HUES48 (cell line): ENCODE measurements around the gene SNX20.

Experiments
- H3K27ac ChIP-seq: one replicate; pipeline ENCODE4 v1.7.0; 2013; ENCODE audit warnings: low read depth, low read length, inconsistent platforms
- H3K27me3 ChIP-seq: 2 replicates; pipeline ENCODE4 v1.6.1; 2013; ENCODE audit warnings: mild to moderate bottlenecking, low read length; ENCODE audit not compliant: control insufficient read depth, insufficient read depth
- H3K36me3 ChIP-seq: 2 replicates; pipeline ENCODE4 v1.6.1; 2013; ENCODE audit warnings: low read length; ENCODE audit not compliant: control insufficient read depth, insufficient read depth
- H3K4me1 ChIP-seq: 2 replicates; pipeline ENCODE4 v1.6.1; 2013; ENCODE audit warnings: mild to moderate bottlenecking, low read length; ENCODE audit not compliant: control insufficient read depth, insufficient read depth
- H3K4me3 ChIP-seq: 2 replicates; pipeline ENCODE4 v1.5.1; 2013; ENCODE audit warnings: mild to moderate bottlenecking, low read depth, low read length
- H3K9ac ChIP-seq: 2 replicates; pipeline ENCODE4 v1.6.1; 2013; ENCODE audit warnings: mild to moderate bottlenecking, low read depth, low read length, moderate library complexity
- H3K9me3 ChIP-seq: 2 replicates; pipeline ENCODE4 v1.6.1; 2013; ENCODE audit warnings: low read length; ENCODE audit not compliant: control insufficient read depth, insufficient read depth

Gene SNX20

DNA sequence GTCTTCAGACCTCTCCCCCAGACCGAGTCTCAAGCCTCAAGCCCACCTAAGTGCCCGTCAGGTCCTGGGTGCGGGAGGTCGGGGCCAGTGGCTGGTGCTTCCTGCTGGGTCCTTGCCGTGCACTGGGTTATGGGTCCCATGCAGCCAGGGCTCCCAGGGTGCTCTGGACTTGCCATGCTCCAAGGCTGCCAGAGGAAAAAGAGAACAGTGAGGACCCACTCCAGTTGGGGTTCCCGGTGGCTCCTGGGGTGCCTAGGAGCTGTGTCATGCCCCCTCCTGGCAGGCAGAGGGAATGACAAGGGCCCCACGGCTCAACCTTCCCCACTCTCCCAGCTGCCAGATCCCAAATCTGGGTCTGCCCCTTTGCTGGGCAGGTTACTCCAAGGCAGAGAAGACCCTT, 3.8 kb downstream of the SNX20 start:
- Histone ChIP-seq H3K4me1 (no peaks in the 10 kb centered on the region), H3K4me3 (no peak overlapping the region), H3K9ac (no peak overlapping the region), H3K9me3 (peaks cover 4% of the 10 kb centered on the region), H3K27me3 (no peaks in the 10 kb centered on the region), H3K27ac (no peak overlapping the region), H3K36me3 (no peaks in the 10 kb centered on the region)

DNA sequence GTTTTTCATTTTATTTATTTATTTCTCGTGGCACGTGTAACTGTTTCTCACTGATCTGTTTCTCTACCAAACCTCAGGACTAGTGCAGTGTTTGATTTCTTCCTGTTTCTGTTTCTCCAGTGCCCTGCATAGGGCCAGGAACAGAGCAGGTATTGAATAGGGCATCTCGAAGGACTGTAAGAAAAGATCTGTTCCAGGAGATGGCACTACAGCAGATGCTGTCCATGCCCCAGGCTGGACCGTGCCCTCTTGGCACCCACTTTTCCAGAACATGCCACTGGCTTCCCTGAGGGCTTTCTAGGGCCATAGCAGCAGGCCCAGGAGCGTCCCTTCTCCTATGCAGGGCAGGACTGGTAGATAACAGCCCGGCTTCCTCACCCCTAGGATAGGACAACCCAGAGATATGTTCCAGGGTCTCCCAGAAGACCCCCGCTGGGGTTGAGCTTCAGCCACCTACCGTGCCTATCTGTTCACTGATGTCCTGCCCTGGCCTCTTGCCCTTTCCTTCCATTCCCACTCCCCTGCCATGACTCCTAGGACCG, 4.4 kb downstream of the SNX20 start:
- Histone ChIP-seq H3K27ac (no peak overlapping the region), H3K36me3 (no peaks in the 10 kb centered on the region), H3K4me3 (no peak overlapping the region), H3K9me3 (peaks cover 10% of the 10 kb centered on the region), H3K27me3 (no peaks in the 10 kb centered on the region), H3K4me1 (no peaks in the 10 kb centered on the region), H3K9ac (no peak overlapping the region)

DNA sequence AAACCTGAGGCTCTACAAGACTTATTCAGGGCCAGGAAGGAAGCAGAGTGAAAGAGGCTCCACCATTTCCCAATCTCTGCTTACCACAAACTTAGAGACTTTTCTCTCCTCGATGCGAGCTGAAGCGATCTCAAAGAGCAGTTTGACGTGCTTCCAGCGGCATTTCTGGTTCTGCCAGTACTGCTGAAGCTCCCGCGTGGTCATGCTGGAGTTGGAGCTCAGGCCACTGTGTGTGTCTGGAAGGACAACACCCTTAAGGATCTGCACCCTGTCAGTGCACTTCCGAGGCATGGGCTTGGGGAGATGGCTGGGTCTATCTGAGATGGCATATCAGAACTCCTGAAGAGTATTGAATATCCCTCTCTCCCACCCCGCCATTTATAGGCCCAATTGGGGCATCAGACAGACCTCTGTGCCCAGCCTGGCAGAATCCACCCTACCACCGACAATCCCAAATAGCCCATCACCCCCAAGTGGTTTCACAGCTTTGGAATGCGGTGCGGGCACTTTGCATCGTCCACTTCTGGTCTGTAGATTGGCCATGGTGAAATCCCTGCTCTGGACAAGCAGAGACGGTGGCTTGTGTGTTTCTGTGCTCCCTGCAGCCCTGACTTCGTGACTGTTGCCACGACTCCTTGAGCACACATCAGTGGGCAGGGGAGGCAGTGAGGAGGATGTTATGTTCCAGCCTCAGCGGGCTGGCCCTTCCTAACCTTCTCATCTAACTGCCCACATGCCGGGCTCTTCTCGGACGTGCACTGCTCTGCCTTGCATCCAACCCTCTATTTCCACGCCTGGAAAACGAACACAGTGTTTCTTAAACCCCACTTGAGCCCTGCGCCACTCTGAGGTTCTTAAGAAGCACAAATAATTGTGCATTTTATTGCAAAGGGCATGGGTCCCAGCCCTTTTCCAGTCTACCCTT, 5.2 kb downstream of the SNX20 start:
- Histone ChIP-seq H3K36me3 (no peaks in the 10 kb centered on the region), H3K27ac (no peak overlapping the region)

DNA sequence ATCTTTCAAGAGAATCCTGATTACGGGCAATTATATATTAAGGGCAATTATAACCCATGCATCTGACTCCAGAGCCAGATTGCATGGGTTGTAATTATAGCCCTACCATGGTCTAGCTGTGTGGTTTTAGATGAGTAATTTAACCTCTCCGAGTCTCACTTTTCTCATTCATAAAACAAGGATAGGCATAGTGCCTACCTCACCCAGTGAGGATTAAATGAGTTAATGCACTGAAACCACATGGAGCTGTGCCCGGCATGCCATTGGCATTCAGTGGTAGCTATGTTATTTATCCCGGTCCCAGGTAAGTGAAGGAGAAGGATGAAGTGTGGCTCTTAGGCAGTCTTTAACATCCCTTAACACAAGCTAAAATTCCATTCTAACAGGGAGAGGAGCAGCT, 6.3 kb downstream of the SNX20 start:
- Histone ChIP-seq H3K36me3 (no peaks in the 10 kb centered on the region), H3K9me3 (peaks cover 16% of the 10 kb centered on the region), H3K4me3 (no peak overlapping the region), H3K4me1 (no peaks in the 10 kb centered on the region), H3K27me3 (no peaks in the 10 kb centered on the region), H3K9ac (no peak overlapping the region), H3K27ac (no peak overlapping the region)

More for the DNA sequence above, 5.2 kb downstream of the SNX20 start:
- no peak overlapping the region for H3K9ac ChIP-seq
- H3K27me3 ChIP-seq, result no peaks in the 10 kb centered on the region
- no peaks in the 10 kb centered on the region for H3K4me1 ChIP-seq
- H3K9me3 ChIP-seq, result peaks cover 16% of the 10 kb centered on the region
- no peak overlapping the region for H3K4me3 ChIP-seq

DNA sequence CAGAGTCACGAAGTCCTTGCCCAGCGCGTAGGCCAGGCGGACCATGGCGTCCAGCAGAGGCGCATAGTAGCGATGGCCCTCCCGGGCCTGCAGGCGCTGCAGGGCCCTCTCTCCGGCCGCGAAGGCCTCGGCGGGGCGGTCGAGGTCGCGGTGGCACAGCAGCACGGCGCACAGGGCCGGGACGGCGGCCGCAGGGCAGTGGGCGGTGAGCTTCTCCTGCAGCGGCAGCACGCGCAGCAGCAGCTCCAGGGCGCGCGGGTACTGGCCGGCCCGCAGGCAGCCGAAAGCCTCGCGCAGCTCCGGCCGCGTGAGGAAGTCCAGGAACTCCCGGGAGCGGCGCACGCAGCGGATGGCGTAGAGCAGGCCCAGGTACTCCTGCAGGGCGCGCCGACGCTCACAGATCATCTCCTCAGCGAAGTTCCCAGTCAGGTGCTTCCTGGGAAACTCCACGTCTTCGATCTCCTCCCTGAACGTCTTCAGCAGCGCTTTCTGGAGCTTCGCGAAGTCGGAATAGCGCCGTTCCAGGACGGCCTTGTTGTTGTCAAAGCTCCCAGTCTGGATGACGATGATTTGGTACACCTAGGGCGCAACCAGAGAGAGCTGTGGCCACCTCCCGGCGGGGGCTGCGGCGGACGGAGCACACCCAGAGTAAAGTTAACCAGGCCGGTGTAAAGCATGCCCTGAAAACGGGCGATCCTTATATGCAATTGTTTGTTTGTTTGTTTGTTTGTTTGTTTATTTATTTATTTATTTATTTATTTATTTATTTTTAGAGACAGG, 7.4 kb downstream of the SNX20 start:
- Histone ChIP-seq H3K27ac (no peak overlapping the region), H3K9me3 (peaks cover 16% of the 10 kb centered on the region), H3K4me1 (no peaks in the 10 kb centered on the region), H3K36me3 (no peaks in the 10 kb centered on the region), H3K4me3 (no peak overlapping the region), H3K27me3 (no peaks in the 10 kb centered on the region), H3K9ac (no peak overlapping the region)

DNA sequence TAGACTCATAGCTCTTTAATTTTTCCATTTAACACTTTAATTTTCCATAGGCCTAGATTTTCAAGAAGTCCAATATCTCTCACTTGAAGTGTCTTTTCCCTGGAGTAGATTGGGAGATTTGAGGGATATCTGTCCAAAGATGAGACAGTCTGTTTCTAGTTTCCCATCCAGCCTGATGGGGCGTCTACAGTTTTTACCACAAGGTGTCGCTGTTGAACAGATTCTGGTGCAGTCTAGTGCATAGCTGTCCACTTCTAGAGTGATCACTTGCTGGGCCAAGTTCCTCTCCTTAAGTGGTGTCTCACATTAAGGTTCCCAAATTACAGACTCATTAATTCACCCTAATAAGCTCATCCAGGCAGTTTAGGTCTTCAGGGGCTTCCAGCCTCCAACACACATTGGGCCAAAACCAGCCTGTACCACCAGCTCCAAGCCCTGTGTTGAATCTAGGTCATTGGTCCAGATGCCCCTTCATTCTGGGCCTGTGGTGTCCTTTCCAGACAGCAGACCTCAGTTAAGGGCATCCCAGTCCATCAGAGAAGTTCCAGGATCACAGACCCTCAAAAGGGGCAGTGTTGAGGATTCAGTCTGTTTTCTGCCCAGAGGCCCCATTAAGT, 9.4 kb downstream of the SNX20 start:
- no peak overlapping the region for H3K4me3 ChIP-seq
- no peaks in the 10 kb centered on the region for H3K36me3 ChIP-seq
- no peak overlapping the region for H3K27ac ChIP-seq
- H3K4me1 ChIP-seq, result no peaks in the 10 kb centered on the region
- H3K27me3 ChIP-seq, result no peaks in the 10 kb centered on the region
- peaks cover 16% of the 10 kb centered on the region for H3K9me3 ChIP-seq
- no peak overlapping the region for H3K9ac ChIP-seq

DNA sequence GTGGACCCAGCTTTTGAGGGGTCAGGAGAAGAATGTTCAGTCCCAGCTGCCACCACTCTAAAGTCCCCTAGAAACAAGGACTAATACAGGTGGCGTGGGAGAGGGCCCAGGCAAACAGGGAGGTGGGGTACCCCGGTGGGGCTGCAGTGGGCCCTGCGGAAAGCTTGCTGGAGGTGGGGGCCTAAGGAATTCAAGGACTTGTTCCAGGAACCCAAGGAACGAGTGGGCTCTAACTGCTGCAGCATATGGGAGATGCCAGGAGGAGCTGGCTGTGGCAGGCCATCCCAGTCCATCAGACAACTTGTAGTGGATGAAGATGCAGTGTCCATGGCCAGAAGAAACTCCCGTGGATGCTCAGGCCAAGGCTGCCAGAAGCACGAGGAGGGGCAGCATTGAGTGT, 10.6 kb downstream of the SNX20 start:
- H3K9ac ChIP-seq, result no peak overlapping the region
- no peaks in the 10 kb centered on the region for H3K27me3 ChIP-seq
- H3K9me3 ChIP-seq, result peaks cover 16% of the 10 kb centered on the region
- H3K4me3 ChIP-seq, result no peak overlapping the region
- no peak overlapping the region for H3K27ac ChIP-seq
- H3K4me1 ChIP-seq, result no peaks in the 10 kb centered on the region
- no peaks in the 10 kb centered on the region for H3K36me3 ChIP-seq

DNA sequence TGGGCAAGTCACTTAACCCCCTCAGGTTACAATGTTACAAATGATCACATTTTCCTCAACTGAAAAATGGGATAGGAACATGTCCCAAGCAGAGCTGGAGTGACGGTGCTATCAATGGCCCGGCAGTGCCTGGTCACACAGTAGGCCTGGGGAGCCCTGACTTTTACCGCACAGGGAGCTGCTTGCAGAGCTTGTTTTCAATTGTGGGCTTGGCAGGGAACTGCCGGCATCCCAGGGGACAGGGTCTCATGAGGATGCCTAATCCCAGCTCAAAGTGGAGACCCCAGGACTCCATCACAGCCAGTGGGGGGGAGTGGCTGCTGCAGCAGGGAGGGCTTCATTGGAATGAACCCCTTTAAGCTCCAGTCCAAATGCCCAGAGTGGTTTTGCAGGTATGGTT, 11.4 kb downstream of the SNX20 start:
- Histone ChIP-seq H3K4me3 (no peak overlapping the region), H3K9ac (no peak overlapping the region), H3K36me3 (no peaks in the 10 kb centered on the region), H3K27ac (no peak overlapping the region), H3K27me3 (no peaks in the 10 kb centered on the region; the same call in 1 of the 2 replicates), H3K9me3 (peaks cover 16% of the 10 kb centered on the region), H3K4me1 (no peaks in the 10 kb centered on the region)

DNA sequence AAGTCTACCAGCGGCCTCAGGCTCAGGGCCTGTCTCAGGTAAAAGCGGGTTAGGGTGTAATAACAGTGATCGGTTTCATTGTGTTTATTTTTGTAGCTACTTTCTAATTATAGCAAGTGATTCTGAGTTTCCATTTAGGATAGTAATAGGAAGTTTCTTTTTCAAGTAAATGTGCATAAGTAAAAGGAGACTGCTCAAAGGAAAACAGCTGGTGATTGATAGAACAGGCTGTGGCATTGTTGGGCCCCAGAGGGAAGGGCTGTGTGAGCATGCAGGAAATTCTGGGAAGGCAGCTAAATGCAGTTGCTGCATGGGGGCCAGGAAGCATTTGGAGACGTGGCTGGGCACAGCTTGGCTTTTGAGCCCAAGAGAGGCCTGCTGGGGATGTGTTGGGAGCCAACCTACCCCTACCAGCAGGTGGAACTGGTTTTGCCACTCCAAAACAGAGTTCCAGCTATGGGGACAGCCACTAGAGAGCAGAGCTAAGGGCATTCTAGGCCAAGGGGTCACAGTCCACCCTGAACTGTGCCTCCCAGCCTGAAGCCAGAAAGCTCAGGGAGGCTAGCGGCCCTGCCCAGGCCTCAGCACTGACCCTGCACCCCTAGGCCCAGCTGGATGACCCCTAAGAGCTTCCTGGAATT, 12.6 kb downstream of the SNX20 start:
- Histone ChIP-seq H3K4me3 (no peak overlapping the region), H3K27ac (no peak overlapping the region), H3K9me3 (peaks cover 16% of the 10 kb centered on the region), H3K27me3 (no peaks in the 10 kb centered on the region; the same call in none of the 2 replicates), H3K4me1 (no peaks in the 10 kb centered on the region), H3K36me3 (no peaks in the 10 kb centered on the region), H3K9ac (no peak overlapping the region)

DNA sequence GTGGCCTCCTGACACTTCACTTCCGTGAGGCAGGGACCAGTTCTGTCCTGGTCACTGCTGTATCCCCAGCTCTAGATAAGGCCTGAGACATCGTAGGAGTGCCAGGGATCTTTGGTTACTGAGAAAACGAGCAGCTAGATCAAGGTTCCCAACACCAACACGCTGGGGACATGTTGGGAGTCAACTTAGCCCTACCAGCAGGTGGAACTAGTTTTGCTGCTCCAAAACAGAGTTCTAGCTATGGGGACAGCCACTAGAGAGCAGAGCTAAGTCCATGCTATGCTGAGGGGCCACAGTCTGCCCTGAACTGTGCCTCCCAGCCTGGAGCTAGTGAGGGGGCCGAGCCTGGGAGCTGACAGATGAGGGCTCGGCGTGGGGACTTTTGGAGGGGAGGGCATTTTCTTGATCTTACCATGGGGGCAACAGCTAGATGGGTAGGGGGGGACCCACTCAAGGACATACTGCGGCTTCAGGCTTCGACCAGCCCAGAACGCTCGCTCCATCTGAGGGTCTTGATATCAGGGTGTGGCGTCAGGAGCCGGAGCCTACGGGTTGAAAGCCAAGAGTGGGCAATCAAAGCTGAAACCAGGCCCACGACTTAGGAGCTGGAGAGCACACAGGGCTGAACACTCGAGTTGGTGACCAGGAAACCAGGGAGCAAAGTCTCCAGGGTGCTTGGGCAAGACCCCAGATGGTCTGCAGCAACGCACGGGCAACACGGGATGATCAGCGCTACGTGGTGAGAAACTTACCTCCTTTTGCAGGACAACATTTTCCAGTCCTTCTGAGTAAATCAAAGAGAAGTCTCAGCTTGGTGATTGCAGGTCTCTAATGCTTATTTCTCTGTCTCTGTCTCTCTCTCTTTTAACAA, 13.4 kb downstream of the SNX20 start:
- Histone ChIP-seq H3K27me3 (no peaks in the 10 kb centered on the region; the same call in none of the 2 replicates), H3K27ac (no peak overlapping the region), H3K4me1 (no peaks in the 10 kb centered on the region), H3K9ac (no peak overlapping the region), H3K4me3 (no peak overlapping the region), H3K9me3 (peaks cover 15% of the 10 kb centered on the region), H3K36me3 (no peaks in the 10 kb centered on the region)
